ENCODE results near the gene CHGA.

Gene CHGA, protein sequence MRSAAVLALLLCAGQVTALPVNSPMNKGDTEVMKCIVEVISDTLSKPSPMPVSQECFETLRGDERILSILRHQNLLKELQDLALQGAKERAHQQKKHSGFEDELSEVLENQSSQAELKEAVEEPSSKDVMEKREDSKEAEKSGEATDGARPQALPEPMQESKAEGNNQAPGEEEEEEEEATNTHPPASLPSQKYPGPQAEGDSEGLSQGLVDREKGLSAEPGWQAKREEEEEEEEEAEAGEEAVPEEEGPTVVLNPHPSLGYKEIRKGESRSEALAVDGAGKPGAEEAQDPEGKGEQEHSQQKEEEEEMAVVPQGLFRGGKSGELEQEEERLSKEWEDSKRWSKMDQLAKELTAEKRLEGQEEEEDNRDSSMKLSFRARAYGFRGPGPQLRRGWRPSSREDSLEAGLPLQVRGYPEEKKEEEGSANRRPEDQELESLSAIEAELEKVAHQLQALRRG

DNA sequence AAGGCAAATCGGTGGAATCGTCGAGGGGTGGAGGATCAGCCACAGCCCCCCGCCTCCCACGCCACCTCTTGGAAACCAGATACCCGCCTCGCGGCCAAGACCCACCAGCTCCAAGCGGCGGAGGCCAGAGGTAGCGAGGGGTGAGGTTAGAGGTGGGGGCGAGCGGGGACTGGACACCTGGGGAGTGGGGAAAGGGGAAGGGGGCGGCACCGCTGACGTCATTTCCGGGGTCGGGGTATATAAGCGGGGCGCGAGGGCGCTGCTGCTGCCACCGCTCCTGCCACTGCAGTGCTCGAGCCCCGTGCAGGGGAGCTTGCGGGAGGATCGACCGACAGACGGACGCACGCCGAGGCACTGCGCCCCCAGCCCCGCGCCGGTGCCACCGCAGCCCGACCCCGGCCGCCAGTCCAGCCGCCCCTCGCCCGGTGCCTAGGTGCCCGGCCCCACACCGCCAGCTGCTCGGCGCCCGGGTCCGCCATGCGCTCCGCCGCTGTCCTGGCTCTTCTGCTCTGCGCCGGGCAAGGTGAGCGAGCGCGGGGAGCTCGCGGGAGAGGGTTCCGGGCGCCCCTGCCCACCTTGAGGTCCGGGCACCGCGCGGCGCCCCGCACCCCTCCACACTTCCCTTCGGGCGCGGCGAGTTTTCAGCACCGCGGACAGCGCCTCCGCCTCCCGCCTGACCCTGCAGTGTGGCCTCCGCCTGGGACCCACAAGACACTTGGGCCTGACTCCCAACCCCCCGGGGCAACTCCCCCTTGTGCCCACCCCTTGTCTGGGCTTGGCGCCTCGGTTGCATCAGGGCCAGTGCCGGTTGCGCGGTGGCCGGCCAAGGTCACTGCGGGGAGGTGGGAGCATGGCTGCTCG is at the start of gene CHGA:
TSS of gene CHGA (plus strand) at position 268 of the 861 bp plus-strand sequence. CDS start at position 478, 210 bp downstream.
- no peak for DNase-seq (ENCODE audit: low read depth)

GRCh38 chr14:92874962-92875661 is 47.8 kb upstream of the CHGA start:
- DNase-seq (ENCODE audit: low read depth), result no peak

DNA sequence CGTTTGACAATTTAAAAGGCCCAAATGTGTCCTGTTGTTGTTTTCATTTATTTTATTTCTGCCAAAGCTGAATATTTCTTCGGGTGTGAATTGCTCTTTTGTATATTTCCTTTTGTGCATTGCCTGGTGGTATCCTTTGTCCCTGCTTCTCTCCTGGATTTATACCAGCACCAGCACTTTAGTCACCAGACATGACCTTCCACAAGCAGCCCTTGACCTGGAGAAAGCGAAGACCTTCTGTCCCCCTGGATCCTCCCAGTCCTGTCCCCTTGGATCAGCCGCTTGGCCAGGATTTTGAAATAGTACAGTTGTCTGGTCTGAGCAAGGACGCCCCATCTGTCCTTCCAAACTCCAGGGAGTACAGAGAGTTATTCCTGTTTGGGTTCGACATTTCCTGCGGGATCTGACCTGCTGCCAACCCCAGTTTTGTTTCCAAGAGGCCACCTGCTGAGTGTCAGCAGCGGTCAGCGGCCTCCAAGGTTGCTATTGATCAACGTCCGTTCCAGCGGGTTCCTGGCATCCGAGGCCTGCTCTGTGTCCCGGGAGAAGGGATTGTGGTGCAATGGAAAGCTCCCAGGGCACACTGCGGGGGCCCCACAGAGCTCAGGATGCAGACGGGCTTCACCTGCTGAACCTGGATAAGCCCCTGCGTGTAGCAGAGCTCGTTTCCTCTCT is 45.1 kb upstream of the CHGA start:
- DNase-seq (ENCODE audit: low read depth), result no peak

- no peak for DNase-seq (ENCODE audit: low read depth)
Observed at GRCh38 chr14:92880351-92880750, 42.6 kb upstream of the CHGA start.

DNA sequence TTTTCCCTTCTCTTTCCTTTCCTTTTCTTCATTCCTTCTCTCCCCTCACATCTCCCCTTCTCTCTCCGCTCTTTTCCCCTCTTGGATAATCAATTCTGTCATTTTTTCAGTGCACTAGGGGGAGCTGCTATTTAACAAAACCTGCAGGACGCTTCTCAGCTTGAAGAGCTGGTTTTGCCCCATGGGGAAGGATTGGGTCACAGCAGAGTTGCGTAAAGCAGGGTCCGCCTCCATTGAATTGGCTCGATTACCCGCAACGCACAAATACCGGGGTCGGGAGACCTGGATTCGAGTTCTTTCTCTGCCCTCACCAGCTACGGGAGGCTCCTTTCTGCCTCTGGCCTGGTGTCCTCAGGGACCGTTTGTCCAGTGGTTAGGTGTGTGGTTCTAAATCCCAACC is 42.1 kb upstream of the CHGA start:
- no peak for DNase-seq (ENCODE audit: low read depth)

GRCh38 chr14:92883066-92883465 is 39.9 kb upstream of the CHGA start:
- no peak for DNase-seq (ENCODE audit: low read depth)

DNA sequence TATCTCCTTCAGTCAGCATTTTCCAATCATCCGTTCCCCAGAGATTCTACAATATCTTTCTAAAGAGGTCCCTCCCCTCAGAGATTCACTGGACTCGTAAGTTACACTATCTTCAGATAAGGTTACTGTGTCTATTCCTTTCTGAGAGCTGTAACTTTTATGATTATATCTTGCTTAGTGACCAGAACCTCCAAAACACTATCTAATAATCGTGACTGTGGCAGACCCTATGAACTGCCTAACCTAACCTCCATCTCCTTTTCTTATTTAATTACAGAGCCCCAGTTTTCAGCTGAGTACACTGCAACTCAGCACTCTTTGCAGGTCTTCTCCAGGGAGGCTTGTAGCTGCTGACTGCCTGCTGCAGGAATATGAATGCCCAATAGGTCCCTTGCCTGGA is 38.5 kb upstream of the CHGA start:
- DNase-seq (ENCODE audit: low read depth), result no peak

DNA sequence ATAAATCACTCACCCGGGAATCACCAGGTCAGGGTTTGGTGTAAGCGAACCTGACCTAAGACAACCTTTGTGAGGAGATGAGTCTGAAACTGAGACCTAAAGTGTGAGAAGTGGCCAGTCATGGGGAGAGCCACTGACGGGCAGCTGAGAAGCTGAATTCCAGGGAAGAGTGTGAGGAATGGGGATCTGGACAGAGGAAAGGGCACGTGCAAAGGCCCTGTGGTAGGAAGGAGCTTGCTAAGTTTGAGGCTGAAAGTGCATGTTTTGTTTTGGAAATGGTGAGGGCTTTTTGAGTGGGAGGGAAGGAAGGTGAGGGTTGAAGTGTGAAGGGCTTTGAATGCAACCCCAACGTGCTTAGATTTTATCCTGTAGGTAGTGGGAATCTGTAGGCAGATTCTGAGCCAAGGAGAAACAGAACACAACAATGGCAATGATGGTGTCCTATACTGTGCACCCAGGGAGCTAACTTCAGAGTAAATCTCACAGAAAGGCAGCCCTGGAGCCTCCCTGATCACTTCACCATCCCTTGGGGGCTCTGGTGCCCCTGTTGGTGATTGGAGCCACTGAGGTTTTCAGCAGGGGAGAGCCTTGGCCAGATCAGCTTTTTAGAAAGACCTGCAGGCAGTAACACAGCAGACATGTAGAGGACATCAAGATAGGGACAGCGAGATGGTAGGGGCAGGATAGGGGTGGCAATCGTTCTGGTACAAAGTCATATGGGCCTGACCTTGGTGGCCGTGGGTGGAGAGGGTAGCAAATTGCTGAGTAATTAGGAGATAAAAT is 37.5 kb upstream of the CHGA start:
- no peak for DNase-seq (ENCODE audit: low read depth)

DNA sequence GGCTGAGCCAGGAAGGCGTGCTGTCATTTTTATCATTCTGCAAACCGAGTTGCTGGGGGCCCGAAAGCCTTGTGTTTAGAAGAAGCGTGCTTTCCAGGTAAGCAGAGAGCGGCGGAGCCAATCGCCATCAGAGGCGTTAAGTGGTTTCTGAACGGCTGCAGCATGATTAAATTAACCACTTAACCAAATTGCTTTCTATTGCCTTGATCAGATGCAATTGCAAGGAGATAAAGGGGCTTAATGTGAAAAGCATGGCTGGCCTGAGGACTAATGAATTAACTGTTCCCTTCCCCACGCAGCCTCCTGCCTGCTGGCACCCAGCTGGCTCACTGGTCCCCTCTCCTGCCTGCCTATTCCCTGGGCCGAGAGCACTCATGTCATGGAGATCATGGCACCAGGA is 36.6 kb upstream of the CHGA start:
- no peak for DNase-seq (ENCODE audit: low read depth)

GRCh38 chr14:92887157-92887556 is 35.8 kb upstream of the CHGA start:
- DNase-seq (ENCODE audit: low read depth), result no peak

DNA sequence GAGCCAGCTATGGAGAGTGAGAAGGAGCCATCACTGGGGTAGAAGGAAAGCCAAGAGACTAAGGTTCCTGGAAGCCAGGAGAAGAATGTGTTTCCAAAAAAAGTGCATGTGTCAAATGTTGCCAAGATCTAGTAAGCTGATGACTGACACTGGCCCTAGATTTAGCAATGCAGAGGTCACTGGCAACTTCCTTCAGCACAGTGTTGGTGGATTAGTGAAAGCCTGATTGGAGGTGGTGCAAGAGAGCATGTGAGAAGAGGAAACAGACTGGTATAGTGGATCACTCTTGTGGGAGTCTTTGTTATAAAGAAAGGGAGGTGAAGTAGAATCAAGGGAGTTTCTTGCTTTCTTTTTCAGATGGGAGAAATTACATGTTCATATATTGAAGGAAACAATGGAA is 34.1 kb upstream of the CHGA start:
- DNase-seq (ENCODE audit: low read depth), result no peak

DNA sequence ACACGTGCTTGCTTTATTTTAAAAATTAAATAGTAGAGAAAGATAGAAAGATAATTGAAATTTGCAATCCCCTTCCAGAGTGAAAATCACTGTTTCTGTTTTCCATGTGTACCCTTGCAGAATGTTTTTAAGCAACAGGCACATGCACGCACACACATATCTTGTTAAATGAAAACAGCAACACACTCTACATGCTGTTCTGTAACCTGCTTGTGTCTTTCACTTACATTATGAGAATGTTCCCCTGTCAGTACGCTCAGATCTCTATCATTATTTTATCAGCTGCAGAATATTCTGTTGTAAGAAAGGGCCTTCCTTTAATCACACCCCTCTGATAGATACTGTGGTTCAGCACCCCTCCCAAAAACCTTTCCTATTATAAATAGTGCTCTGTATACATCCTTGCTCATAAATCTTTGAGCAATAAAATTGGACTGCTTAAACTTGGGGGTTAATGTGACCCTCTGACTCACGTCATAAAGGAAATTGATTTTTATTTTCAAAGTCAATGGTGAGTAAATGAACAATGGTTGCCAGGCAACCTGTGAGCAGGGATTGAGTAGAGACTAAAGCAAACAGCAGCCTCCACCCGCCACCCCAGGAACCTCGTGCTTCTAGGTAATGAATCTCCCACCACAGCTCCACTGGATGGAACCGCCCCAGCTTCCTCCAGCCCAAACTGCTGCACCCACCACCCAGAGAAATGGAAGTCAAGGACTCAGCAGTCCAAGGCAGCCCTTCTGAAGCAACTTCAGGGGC is 31.9 kb upstream of the CHGA start:
- no peak for DNase-seq (ENCODE audit: low read depth)

GRCh38 chr14:92892589-92892988 is 30.4 kb upstream of the CHGA start:
- no peak for DNase-seq (ENCODE audit: low read depth)

DNA sequence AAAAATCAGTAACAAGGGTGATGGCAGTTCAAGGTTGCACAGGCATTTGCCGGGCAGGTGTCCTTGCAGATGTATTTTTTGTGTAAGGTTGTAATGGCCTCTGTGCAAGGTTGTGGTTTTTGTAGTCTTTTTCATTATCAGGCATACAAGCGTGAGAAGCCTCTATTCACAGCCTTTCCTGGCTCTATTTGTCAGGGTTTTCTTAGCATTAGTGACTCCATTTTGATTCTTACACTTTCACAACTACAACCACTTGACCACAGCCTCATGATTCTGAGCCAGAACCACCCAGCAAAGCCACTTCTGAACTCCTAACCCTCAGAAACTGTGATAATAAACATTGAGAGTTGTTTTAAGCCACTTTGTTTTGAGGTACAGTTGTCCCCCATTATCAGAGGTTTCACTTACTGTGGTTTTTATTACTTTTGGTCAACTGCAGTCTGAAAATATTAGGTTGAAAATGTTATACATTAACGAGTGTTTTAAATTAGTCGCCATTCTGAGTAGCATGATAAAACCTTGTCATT is 27.5 kb upstream of the CHGA start:
- no peak for DNase-seq (ENCODE audit: low read depth)

GRCh38 chr14:92897922-92898565 is 24.9 kb upstream of the CHGA start:
- DNase-seq (ENCODE audit: low read depth), result no peak

GRCh38 chr14:92898566-92899131 is 24.3 kb upstream of the CHGA start:
- DNase-seq (ENCODE audit: low read depth), result no peak

DNA sequence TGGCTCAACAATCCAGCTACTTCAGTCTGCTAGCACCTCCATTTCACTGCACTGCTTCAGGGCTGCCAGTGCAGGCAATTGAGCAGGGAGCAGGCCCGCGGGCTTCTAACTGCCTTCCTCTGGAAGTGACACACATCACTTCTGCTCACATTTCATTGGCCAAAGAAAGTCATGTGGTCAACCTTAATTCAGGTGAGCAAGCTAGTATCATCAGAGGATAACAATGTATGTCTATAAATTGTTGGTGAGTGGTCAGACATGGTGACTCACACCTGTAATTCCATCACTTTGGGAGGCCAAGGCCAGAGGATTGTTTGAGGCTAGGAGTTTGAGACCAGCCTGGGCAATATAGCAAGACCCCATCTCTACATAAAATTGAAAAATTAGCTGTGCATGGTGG is 22.3 kb upstream of the CHGA start:
- DNase-seq (ENCODE audit: low read depth), result no peak

DNA sequence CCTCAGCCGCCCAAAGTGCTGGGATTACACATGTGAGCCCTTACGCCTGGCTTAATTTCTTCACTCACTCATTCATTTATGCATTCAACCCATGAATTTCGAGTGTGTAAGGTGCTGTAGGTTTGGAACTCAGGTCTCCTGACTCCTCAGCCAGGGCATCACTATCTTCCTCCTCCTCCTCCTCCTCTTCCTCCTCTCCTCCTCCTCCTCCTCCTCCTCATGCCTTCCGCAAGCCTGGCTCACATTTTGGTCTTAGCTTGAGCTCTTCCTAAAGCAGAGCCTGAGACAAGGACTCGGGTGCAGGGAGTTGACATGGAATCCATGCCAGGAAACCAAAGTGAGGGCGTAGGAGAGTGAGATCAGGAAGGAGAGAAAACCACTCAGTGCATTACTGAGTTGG is 20.8 kb upstream of the CHGA start:
- DNase-seq (ENCODE audit: low read depth), result no peak

DNA sequence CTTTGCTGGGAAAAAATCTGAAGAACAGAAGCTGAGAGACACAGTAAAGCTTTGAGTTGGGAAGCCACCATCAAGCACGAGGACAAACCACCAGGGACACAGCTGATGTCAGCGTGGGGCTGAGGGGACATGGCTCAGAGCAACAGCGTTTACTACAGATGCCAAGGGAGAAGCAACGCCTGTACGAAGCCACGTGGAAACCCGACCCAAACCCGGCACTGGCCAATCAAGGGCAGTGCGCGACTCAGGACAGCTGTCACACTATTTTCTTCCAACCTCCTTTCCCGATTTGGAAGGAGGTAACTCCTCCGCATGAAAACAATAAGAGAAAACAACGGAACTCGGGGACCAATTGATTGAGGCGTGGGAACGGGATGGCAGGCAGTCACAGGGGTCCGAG is 20.2 kb upstream of the CHGA start:
- DNase-seq (ENCODE audit: low read depth), result no peak
